Tibial nerve (tissue), 4 donors: ENCODE data around the gene NKG7. TPM values are rescaled to one million over a fixed set of nuclear protein-coding genes. Genes with fewer than 3 reads are reported as not detected.

Source experiments
- DNase-seq, 2 donors: peaks; one replicate each; pipeline ENCODE4 v3.0.0-alpha.2; 2019; ENCODE audit warnings: low spot score in 2 of 2
- H3K27ac ChIP-seq, 4 donors: fragments of 200-600 bp; sonication (generic) in 3 of 4; one replicate each; pipeline ENCODE4 v1.5.1; 2017 to 2019; ENCODE audit warnings: mild to moderate bottlenecking in 1 of 4
- H3K27me3 ChIP-seq, 2 donors: fragments of 200-600 bp; sonication (generic) in 1 of 2; one replicate each; pipeline versions ENCODE4 v1.5.1 to v1.6.0; 2017 to 2019
- H3K36me3 ChIP-seq, 3 donors: fragments of 200-600 bp; sonication (generic); one replicate each; pipeline ENCODE4 v1.5.1; 2018 to 2019
- H3K4me1 ChIP-seq, 4 donors: fragments of 200-600 bp; sonication (generic) in 3 of 4; one replicate each; pipeline ENCODE4 v1.5.1; 2017 to 2019
- H3K4me3 ChIP-seq, 4 donors: fragments of 200-600 bp; sonication (generic) in 3 of 4; one replicate each; pipeline ENCODE4 v1.5.1; 2017 to 2019; ENCODE audit warnings: mild to moderate bottlenecking in 1 of 4, moderate library complexity in 1 of 4
- H3K9me3 ChIP-seq, 4 donors: fragments of 200-600 bp; sonication (generic) in 3 of 4; one replicate each; pipeline ENCODE4 v1.5.1; 2017 to 2019
- CTCF ChIP-seq, 5 experiments: fragments of 200-600 bp in 3 of 5; fragments of 450-650 bp in 2 of 5; sonication (generic) in 3 of 5; IDR thresholded peaks; one replicate each; pipeline ENCODE4 v1.5.1; 2016 to 2019; ENCODE audit warnings: antibody characterized with exemption in 5 of 5, mild to moderate bottlenecking in 3 of 5, moderate library complexity in 2 of 5
- EP300 ChIP-seq, 2 donors: sonication (generic); formaldehyde crosslinking; IDR thresholded peaks; one replicate each; pipeline ENCODE4 v1.6.1; 2017; ENCODE audit warnings: antibody characterized with exemption in 2 of 2, mild to moderate bottlenecking in 1 of 2
- POLR2A ChIP-seq, 2 donors: fragments of 450-650 bp; IDR thresholded peaks; one replicate each; pipeline ENCODE4 v1.6.1; 2017; ENCODE audit warnings: antibody characterized with exemption in 2 of 2, mild to moderate bottlenecking in 2 of 2, moderate library complexity in 2 of 2
- WGBS, 2 donors: methylation state at CpG; one replicate each; pipeline ENCODE4 v1.1.5; 2018; 5-methylcytosine and 5-hydroxymethylcytosine counted together
- total RNA-seq, 4 donors: library from RNA; depleted of rRNA; stranded (reverse); fragments of >200 nt; gene quantifications; one replicate each; pipeline ENCODE4 v1.1.0, GENCODE V29; 2016

The NKG7 gene
- total RNA-seq, 4 donors from 2014 or later = 3.6 to 3.9 TPM; not detected in 2

- WGBS, 2 donors = 97% methylated on average over 2 of the region's 2 CpGs
- H3K4me3 ChIP-seq = no peak overlapping the region
- TF ChIP-seq EP300 (IDR thresholded peaks at IDR 0.05) (no peak), POLR2A (IDR thresholded peaks at IDR 0.05) (no peak), CTCF (IDR thresholded peaks at IDR 0.05) (no peak)
- H3K27me3 ChIP-seq = no peaks in the 10 kb centered on the region
- no peaks in the 10 kb centered on the region for H3K9me3 ChIP-seq
- H3K27ac ChIP-seq = no peak overlapping the region
- peaks cover 0 to 15% (median 6%) of the 10 kb centered on the region in 4 donors for H3K4me1 ChIP-seq
- H3K36me3 ChIP-seq = no peaks in the 10 kb centered on the region
- no peak for DNase-seq
Measured at GRCh38 chr19:51396175-51396574, 23.7 kb upstream of the NKG7 start.

GRCh38 chr19:51394050-51394836 is 21.8 kb upstream of the NKG7 start:
- Histone ChIP-seq H3K27ac (peak overlapping the region; percentile 72 to 80 (median 74)), H3K4me3 (peak overlapping the region; percentile 26 to 48 (median 38)), H3K4me1 (peaks cover 0 to 15% (median 6%) of the 10 kb centered on the region in 4 donors), H3K9me3 (no peaks in the 10 kb centered on the region), H3K27me3 (no peaks in the 10 kb centered on the region), H3K36me3 (no peaks in the 10 kb centered on the region)
- peak; percentile 65 to 72 for TF ChIP-seq EP300 (IDR thresholded peaks at IDR 0.05)
- peak in 3 of 5 experiments; percentile 4 to 39 (median 24) for TF ChIP-seq CTCF (IDR thresholded peaks at IDR 0.05)
- TF ChIP-seq POLR2A (IDR thresholded peaks at IDR 0.05) = no peak
- WGBS, 2 donors = 3 to 4% methylated on average over 45 of the region's 45 CpGs
- DNase-seq = peak; percentile 73 to 94

- WGBS, 2 donors = 95 to 100% methylated on average over 1 of the region's 1 CpG
- Histone ChIP-seq H3K27ac (no peak overlapping the region), H3K36me3 (no peaks in the 10 kb centered on the region), H3K27me3 (no peaks in the 10 kb centered on the region), H3K4me1 (peaks cover 0 to 15% (median 6%) of the 10 kb centered on the region in 4 donors), H3K9me3 (no peaks in the 10 kb centered on the region), H3K4me3 (no peak overlapping the region)
- TF ChIP-seq POLR2A (IDR thresholded peaks at IDR 0.05) (no peak), EP300 (IDR thresholded peaks at IDR 0.05) (no peak), CTCF (IDR thresholded peaks at IDR 0.05) (no peak)
- no peak for DNase-seq
Measured at GRCh38 chr19:51392701-51393100, 20.2 kb upstream of the NKG7 start.

GRCh38 chr19:51391073-51391611 is 18.7 kb upstream of the NKG7 start:
- no peaks in the 10 kb centered on the region for H3K9me3 ChIP-seq
- TF ChIP-seq CTCF (IDR thresholded peaks at IDR 0.05) (no peak), POLR2A (IDR thresholded peaks at IDR 0.05) (no peak), EP300 (IDR thresholded peaks at IDR 0.05) (no peak)
- H3K4me1 ChIP-seq = peaks cover 0 to 15% (median 6%) of the 10 kb centered on the region in 4 donors
- no peak overlapping the region for H3K27ac ChIP-seq
- H3K36me3 ChIP-seq = no peaks in the 10 kb centered on the region
- DNase-seq = no peak
- peak overlapping the region in 1 of 4 donors; percentile 5 for H3K4me3 ChIP-seq
- H3K27me3 ChIP-seq = no peaks in the 10 kb centered on the region
- 63 to 71% methylated on average over 8 of the region's 8 CpGs for WGBS, 2 donors

- no peak overlapping the region for H3K27ac ChIP-seq
- 73 to 80% methylated on average over 5 to 9 of the region's 14 CpGs for WGBS, 2 donors
- no peak for TF ChIP-seq EP300 (IDR thresholded peaks at IDR 0.05)
Measured at GRCh38 chr19:51389143-51389542, 16.7 kb upstream of the NKG7 start.

More at GRCh38 chr19:51389143-51389542, 16.7 kb upstream of the NKG7 start:
- no peak overlapping the region for H3K4me3 ChIP-seq
- H3K4me1 ChIP-seq = peaks cover 0 to 6% (median 0%) of the 10 kb centered on the region in 4 donors
- no peaks in the 10 kb centered on the region for H3K27me3 ChIP-seq
- H3K36me3 ChIP-seq = no peaks in the 10 kb centered on the region
- no peaks in the 10 kb centered on the region for H3K9me3 ChIP-seq
- no peak for DNase-seq
